HepG2 (cell line): ENCODE results near the gene ATAD1. TPM values are rescaled to one million over a fixed set of nuclear protein-coding genes. Genes with fewer than 3 reads are reported as not detected.
A peak's percentile ranks its signal among the peaks of the same experiment; 100 is the strongest.

ENCODE experiments used
- JDP2 ChIP-seq: sonication (generic); formaldehyde crosslinking; IDR thresholded peaks from 2 replicates; pipeline ENCODE4 v1.8.1; 2022; ENCODE audit warnings: missing genetic modification reagents, borderline replicate concordance
- KAT7 ChIP-seq: IDR thresholded peaks from 2 replicates; pipeline ENCODE4 v1.6.1; 2018; ENCODE audit warnings: borderline replicate concordance, missing compliant biosample characterization
- NFYC ChIP-seq: IDR thresholded peaks from 2 replicates; pipeline ENCODE4 v1.6.1; 2016; ENCODE audit warnings: missing genetic modification reagents, missing compliant biosample characterization
- RFXAP ChIP-seq: sonication (generic); formaldehyde crosslinking; IDR thresholded peaks from 2 replicates; pipeline ENCODE4 v1.4.0; 2020; ENCODE audit warnings: missing genetic modification reagents, borderline replicate concordance
- TEAD3 ChIP-seq: optimal IDR thresholded peaks from 2 replicates; pipeline ENCODE3; 2016; ENCODE audit warnings: borderline replicate concordance
- THYN1 ChIP-seq: sonication (generic); formaldehyde crosslinking; IDR thresholded peaks from 2 replicates; pipeline ENCODE4 v1.8.1; 2023; ENCODE audit warnings: low read depth, mild to moderate bottlenecking, moderate library complexity, missing genetic modification reagents, borderline replicate concordance
- ZNF335 ChIP-seq: sonication (generic); formaldehyde crosslinking; IDR thresholded peaks from 2 replicates; pipeline ENCODE4 v1.4.0; 2020; ENCODE audit warnings: missing genetic modification reagents
- polyA plus RNA-seq, 8 experiments: library from polyadenylated mRNA; depleted of rRNA in 3 of 8; stranded (reverse) in 7 of 8; unstranded in 1 of 8; fragments of >200 nt; fragmentation: Illumina TruSeq in 4 of 8; extraction: Trizol in 4 of 8; gene quantifications; 2 replicates each; pipeline versions ENCODE4 v1.2.1 to v1.2.3, GENCODE V29; 2011 to 2016; ENCODE audit warnings: low read depth in 4 of 8, missing spikeins in 1 of 8, mixed read lengths in 1 of 8; ENCODE audit not compliant: insufficient read depth in 1 of 8
- total RNA-seq, 5 experiments: library from RNA; depleted of rRNA; stranded (reverse); fragments of >200 nt; fragmentation: Illumina TruSeq; extraction: Trizol; gene quantifications; 2 replicates each; pipeline ENCODE4 v1.2.3, GENCODE V29; 2016; ENCODE audit warnings: low read depth in 1 of 5
- TF ChIP-seq, protein P1 (sequence below): sonication (generic); formaldehyde crosslinking; IDR thresholded peaks from 2 replicates; pipeline ENCODE4 v1.4.0; 2020; ENCODE audit warnings: mild to moderate bottlenecking, missing genetic modification reagents
- TF ChIP-seq, protein P2 (sequence below): fragments of 450-650 bp; IDR thresholded peaks from 2 replicates; pipeline ENCODE4 v1.6.1; 2016
- TF ChIP-seq, protein P3 (sequence below): sonication (generic); formaldehyde crosslinking; IDR thresholded peaks from 2 replicates; pipeline ENCODE4 v1.4.0; 2020; ENCODE audit warnings: missing genetic modification reagents

ATAD1 gene
- total and polyA plus RNA-seq, 2 of the 13 experiments (the other 11 are each of a cell fraction or from before 2014, with no cell fraction given), result 14.9 to 28.2 TPM

DNA sequence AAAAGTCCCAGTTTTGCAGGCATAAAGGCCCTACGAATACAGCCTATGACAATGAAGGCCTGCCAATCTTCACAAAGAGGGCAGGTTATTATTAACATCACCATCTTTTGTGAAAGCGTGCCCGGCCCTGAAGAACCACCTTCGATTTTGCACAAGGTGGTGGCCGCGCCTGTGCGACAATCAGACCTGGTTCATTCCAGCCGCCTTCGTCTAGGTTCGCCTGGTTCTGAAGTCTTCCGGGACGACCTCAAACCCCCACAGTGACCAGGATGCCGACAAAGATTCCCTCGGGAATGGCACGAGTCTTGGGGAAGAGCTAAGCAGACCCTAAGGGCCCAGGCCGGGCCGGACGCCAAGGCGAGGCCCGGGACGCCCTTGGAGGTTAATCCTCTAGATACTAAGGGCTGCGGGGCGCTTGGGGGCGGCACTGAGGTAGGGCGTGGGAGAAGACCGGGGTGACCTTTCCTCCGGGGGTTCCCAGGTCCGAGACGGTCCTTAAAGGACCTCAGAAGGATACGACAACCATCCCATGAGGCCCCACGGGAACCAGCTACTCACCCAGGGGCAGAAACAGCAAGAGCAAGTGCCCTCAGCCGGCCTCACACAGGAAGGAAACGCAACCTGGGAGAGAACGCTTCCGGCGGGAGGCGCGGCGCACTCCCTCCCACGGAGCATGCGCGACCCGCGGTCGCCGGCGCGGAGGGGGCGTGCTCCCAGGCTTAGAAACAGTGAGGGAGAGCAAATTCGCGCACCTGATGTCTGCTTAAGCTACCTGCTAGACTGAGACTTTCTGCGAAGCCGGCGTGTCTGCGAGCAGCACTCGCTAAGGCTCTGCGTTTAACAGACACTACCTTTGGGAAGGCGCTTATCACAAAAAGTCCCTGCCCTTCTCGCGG is at the start of gene ATAD1 (continued):
- TF ChIP-seq KAT7, result no peak; the same call in 1 of the 2 replicates
- TF ChIP-seq, protein P1, sequence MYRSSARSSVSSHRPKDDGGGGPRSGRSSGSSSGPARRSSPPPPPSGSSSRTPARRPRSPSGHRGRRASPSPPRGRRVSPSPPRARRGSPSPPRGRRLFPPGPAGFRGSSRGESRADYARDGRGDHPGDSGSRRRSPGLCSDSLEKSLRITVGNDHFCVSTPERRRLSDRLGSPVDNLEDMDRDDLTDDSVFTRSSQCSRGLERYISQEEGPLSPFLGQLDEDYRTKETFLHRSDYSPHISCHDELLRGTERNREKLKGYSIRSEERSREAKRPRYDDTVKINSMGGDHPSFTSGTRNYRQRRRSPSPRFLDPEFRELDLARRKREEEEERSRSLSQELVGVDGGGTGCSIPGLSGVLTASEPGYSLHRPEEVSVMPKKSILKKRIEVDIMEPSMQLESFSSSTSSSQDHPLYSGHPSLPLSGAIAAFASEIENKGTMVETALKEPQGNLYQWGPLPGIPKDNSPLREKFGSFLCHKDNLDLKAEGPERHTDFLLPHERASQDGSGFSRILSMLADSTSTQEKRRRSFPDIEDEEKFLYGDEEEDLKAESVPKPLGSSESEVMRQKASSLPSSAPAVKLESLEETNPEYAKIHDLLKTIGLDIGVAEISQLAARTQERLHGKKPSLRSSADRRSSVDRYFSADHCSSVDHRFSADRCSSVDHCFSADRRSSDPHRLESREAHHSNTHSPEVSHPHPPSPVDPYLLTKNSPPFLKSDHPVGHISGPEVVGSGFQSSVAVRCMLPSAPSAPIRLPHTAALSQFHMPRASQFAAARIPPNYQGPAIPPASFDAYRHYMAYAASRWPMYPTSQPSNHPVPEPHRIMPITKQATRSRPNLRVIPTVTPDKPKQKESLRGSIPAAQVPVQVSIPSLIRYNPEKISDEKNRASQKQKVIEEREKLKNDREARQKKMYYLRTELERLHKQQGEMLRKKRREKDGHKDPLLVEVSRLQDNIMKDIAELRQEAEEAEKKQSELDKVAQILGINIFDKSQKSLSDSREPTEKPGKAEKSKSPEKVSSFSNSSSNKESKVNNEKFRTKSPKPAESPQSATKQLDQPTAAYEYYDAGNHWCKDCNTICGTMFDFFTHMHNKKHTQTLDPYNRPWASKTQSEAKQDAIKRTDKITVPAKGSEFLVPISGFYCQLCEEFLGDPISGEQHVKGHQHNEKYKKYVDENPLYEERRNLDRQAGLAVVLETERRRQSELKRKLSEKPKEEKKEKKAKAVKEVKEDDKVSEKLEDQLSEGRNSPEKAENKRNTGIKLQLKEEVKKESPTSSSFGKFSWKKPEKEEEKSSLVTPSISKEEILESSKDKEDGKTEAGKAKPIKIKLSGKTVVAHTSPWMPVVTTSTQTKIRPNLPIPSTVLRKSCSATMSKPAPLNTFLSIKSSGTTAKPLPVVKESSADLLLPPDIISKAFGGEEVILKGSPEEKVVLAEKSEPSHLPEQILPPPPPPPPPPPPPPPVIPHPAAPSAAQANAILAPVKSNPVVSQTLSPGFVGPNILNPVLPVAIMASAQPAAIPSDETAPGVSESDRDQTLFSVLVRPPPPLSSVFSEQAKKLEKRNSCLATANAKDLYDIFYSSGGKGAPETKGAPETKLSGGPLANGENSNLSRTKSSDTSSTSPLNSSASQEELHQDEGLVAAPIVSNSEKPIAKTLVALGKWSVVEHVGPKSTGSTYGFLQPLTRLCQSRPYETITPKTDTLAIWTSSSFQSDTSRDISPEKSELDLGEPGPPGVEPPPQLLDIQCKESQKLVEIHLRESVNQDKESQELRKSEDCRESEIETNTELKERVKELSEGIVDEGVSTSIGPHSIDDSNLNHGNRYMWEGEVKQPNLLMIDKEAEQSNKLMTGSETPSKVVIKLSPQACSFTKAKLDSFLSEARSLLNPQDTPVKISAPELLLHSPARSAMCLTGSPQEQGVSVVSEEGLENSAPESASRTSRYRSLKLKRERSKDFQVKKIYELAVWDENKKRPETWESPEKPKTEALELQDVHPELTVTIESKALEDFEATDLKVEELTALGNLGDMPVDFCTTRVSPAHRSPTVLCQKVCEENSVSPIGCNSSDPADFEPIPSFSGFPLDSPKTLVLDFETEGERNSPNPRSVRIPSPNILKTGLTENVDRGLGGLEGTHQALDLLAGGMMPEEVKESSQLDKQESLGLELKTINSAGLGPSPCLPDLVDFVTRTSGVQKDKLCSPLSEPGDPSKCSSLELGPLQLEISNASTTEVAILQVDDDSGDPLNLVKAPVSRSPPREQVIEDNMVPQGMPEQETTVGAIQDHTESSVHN, result no peak
- no peak for TF ChIP-seq THYN1 (CRISPR knock-in tag)
- TF ChIP-seq ZNF335, result no peak; the same call in 1 of the 2 replicates
- TF ChIP-seq RFXAP (CRISPR knock-in tag), result peak; percentile 76; the same call in 1 of the 2 replicates
- TF ChIP-seq, protein P2, sequence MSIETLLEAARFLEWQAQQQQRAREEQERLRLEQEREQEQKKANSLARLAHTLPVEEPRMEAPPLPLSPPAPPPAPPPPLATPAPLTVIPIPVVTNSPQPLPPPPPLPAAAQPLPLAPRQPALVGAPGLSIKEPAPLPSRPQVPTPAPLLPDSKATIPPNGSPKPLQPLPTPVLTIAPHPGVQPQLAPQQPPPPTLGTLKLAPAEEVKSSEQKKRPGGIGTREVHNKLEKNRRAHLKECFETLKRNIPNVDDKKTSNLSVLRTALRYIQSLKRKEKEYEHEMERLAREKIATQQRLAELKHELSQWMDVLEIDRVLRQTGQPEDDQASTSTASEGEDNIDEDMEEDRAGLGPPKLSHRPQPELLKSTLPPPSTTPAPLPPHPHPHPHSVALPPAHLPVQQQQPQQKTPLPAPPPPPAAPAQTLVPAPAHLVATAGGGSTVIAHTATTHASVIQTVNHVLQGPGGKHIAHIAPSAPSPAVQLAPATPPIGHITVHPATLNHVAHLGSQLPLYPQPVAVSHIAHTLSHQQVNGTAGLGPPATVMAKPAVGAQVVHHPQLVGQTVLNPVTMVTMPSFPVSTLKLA, result 0 out of 2 replicates have a peak, but pooled peaks have one; percentile 11
- TF ChIP-seq TEAD3 (CRISPR knock-in tag), result no peak
- TF ChIP-seq, protein P3, sequence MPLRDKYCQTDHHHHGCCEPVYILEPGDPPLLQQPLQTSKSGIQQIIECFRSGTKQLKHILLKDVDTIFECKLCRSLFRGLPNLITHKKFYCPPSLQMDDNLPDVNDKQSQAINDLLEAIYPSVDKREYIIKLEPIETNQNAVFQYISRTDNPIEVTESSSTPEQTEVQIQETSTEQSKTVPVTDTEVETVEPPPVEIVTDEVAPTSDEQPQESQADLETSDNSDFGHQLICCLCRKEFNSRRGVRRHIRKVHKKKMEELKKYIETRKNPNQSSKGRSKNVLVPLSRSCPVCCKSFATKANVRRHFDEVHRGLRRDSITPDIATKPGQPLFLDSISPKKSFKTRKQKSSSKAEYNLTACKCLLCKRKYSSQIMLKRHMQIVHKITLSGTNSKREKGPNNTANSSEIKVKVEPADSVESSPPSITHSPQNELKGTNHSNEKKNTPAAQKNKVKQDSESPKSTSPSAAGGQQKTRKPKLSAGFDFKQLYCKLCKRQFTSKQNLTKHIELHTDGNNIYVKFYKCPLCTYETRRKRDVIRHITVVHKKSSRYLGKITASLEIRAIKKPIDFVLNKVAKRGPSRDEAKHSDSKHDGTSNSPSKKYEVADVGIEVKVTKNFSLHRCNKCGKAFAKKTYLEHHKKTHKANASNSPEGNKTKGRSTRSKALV, result 0 out of 2 replicates have a peak, but pooled peaks have one; percentile 16
- no peak for TF ChIP-seq JDP2 (CRISPR knock-in tag)
- TF ChIP-seq NFYC (CRISPR knock-in tag), result no peak
